Measurements from ENCODE around the gene NKTR. TPM values are rescaled to one million over a fixed set of nuclear protein-coding genes. Genes with fewer than 3 reads are reported as not detected.

Gene NKTR
- total and polyA plus RNA-seq, 9 of the 15 experiments (the other 6 are each of a cell fraction or from before 2014, with no cell fraction given), result 19.7 to 123 (median 92.6) TPM

DNA sequence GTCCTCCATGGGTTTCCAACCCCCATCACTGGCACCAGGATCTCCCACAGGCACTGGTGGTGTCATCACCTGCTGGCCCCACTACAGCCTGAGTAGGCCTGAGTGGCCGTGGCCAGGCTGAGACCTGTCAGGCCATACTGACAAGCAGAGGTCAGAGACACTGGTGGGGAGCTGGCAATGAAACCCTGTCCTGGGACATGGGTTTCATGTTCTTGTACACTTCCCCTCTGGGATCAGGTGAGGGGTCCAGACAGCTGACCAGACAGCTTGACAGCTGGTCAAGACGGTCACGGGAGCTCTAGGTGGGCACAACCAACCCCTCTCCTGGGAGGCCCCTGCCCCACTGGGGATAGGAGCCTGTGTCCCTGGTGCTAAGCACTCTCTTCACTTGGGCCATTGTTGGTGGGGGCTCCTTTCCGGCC lies 66.1 kb downstream of the NKTR start:
- BruUV-seq (replicated peaks), result no TSS peak
- TF ChIP-seq, protein P1, sequence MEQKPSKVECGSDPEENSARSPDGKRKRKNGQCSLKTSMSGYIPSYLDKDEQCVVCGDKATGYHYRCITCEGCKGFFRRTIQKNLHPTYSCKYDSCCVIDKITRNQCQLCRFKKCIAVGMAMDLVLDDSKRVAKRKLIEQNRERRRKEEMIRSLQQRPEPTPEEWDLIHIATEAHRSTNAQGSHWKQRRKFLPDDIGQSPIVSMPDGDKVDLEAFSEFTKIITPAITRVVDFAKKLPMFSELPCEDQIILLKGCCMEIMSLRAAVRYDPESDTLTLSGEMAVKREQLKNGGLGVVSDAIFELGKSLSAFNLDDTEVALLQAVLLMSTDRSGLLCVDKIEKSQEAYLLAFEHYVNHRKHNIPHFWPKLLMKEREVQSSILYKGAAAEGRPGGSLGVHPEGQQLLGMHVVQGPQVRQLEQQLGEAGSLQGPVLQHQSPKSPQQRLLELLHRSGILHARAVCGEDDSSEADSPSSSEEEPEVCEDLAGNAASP (IDR thresholded peaks at IDR 0.05), result no peak
- TF ChIP-seq NUFIP1 (IDR thresholded peaks at IDR 0.05; ENCODE audit: partially characterized antibody), result no peak
- no peak for TF ChIP-seq PHTF2 (CRISPR knock-in tag; IDR thresholded peaks at IDR 0.05)
- TF ChIP-seq ZNF778 (CRISPR knock-in tag; IDR thresholded peaks at IDR 0.05), result no peak
- no peaks in the 10 kb centered on the region for H3K79me2 ChIP-seq (ENCODE audit: control insufficient read depth, insufficient read depth, low read length)
- no peak overlapping the region for H2AFZ ChIP-seq (ENCODE audit: low read depth, low read length)
- no peaks in the 10 kb centered on the region for H3K9me3 ChIP-seq (replicated peaks; ENCODE audit: control insufficient read depth, insufficient read depth, low read depth, low read length)
- peaks cover 4 to 10% of the 10 kb centered on the region in 2 experiments; a peak in 4 of 5 replicates for H3K4me1 ChIP-seq (replicated peaks in 1 of 2; ENCODE audit: control insufficient read depth in 2 of 2, insufficient read depth in 2 of 2, low read length in 2 of 2)
- 0 out of 2 replicates have a peak, but pooled peaks cover 11% of the 10 kb centered on the region for H4K20me1 ChIP-seq (replicated peaks; ENCODE audit: control insufficient read depth, insufficient read depth, low read length)
- ATAC-seq (no peak), DNase-seq (ENCODE audit: extremely low read depth in 1 of 4, low spot score in 3 of 4) (no peak), FAIRE-seq (no peak)
- POLR2A ChIA-PET, result interaction anchor here (0.6 to 1.1 kb wide), 3 partner anchors 15 to 27 kb away, joined by 3 to 4 read pairs (median 4); no protein-coding TSS in a partner anchor
- WGBS (ENCODE audit: insufficient coverage, low coverage, missing lambda C conversion rate), result 15% methylated on average over 4 of the region's 4 CpGs
- intact Hi-C loops (cut with micrococcal nuclease) (no loop called here), in situ Hi-C loops (cut with MboI) (no loop called here)
- CTCF ChIA-PET (ENCODE audit: low intra/inter-chr PET ratio), result no interaction called here
- no peaks in the 10 kb centered on the region for H3K9me1 ChIP-seq (ENCODE audit: control insufficient read depth, insufficient read depth, low read length)
- no peaks in the 10 kb centered on the region for H3K36me3 ChIP-seq (ENCODE audit: control insufficient read depth, insufficient read depth, low read length)
- H3K9ac ChIP-seq (ENCODE audit: insufficient read depth in 1 of 2, low read depth in 2 of 2, low read length in 2 of 2), result peak overlapping the region in 1 of 2 experiments; percentile 1; a peak in 1 of 4 replicates
- H3K27me3 ChIP-seq (ENCODE audit: control insufficient read depth in 2 of 2, insufficient read depth in 2 of 2, low read length in 2 of 2), result peaks cover 6 to 24% of the 10 kb centered on the region in 2 experiments; a peak in 3 of 5 replicates
- no peak overlapping the region for H3K4me2 ChIP-seq (ENCODE audit: insufficient read depth, low read length)
- no peak overlapping the region for H3K4me3 ChIP-seq
- H3K27ac ChIP-seq (ENCODE audit: extremely low read depth, low read depth, low read length), result no peak overlapping the region

DNA sequence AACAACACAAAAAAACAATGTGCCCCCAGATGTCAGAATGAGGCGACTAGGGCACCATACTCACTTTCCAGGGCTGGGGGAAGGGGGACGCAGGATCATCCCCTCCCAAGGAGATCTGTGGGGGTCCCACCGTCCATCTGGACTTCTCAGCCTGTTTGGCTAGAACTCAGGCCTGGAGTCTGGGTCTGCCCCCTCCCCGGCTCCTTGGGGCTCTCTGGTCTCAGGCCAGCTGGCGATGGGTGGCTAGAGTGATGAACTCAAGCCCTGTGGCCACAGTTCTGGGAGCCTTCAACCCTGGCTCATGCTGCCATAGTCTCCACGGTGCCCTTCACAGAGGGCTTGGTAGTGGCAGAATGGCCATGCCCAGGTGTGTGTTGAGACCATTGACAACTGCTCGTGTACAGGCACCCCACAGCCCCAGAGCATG lies 66.6 kb downstream of the NKTR start:
- no peak overlapping the region for H3K4me3 ChIP-seq
- ATAC-seq (no peak), DNase-seq (ENCODE audit: extremely low read depth in 1 of 4, low spot score in 3 of 4) (no peak), FAIRE-seq (no peak)
- peak overlapping the region in 1 of 2 experiments; percentile 40; a peak in 1 of 4 replicates for H3K9ac ChIP-seq (ENCODE audit: insufficient read depth in 1 of 2, low read depth in 2 of 2, low read length in 2 of 2)
- 0 out of 2 replicates have a peak, but pooled peaks cover 11% of the 10 kb centered on the region for H4K20me1 ChIP-seq (replicated peaks; ENCODE audit: control insufficient read depth, insufficient read depth, low read length)
- H3K9me3 ChIP-seq (replicated peaks; ENCODE audit: control insufficient read depth, insufficient read depth, low read depth, low read length), result no peaks in the 10 kb centered on the region
- no TSS peak for BruUV-seq (replicated peaks)
- in situ Hi-C loops (cut with MboI) (no loop called here), intact Hi-C loops (cut with micrococcal nuclease) (no loop called here)
- TF ChIP-seq, protein P2, sequence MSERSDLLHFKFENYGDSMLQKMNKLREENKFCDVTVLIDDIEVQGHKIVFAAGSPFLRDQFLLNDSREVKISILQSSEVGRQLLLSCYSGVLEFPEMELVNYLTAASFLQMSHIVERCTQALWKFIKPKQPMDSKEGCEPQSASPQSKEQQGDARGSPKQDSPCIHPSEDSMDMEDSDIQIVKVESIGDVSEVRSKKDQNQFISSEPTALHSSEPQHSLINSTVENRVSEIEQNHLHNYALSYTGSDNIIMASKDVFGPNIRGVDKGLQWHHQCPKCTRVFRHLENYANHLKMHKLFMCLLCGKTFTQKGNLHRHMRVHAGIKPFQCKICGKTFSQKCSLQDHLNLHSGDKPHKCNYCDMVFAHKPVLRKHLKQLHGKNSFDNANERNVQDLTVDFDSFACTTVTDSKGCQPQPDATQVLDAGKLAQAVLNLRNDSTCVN (CRISPR knock-in tag; IDR thresholded peaks at IDR 0.05), result no peak
- TF ChIP-seq, protein P3, sequence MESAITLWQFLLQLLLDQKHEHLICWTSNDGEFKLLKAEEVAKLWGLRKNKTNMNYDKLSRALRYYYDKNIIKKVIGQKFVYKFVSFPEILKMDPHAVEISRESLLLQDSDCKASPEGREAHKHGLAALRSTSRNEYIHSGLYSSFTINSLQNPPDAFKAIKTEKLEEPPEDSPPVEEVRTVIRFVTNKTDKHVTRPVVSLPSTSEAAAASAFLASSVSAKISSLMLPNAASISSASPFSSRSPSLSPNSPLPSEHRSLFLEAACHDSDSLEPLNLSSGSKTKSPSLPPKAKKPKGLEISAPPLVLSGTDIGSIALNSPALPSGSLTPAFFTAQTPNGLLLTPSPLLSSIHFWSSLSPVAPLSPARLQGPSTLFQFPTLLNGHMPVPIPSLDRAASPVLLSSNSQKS (CRISPR knock-in tag; IDR thresholded peaks at IDR 0.05), result no peak
- TF ChIP-seq POLR2AphosphoS2 (IDR thresholded peaks at IDR 0.05; ENCODE audit: low read length) (0 out of 2 replicates have a peak, but pooled peaks have one; percentile 32), RHOXF2B (CRISPR knock-in tag; conservative IDR thresholded peaks at IDR 0.05) (no peak), OTX1 (CRISPR knock-in tag; IDR thresholded peaks at IDR 0.05) (no peak)
- H3K9me1 ChIP-seq (ENCODE audit: control insufficient read depth, insufficient read depth, low read length), result no peaks in the 10 kb centered on the region
- no peaks in the 10 kb centered on the region for H3K79me2 ChIP-seq (ENCODE audit: control insufficient read depth, insufficient read depth, low read length)
- 10% methylated on average over 7 of the region's 7 CpGs for WGBS (ENCODE audit: insufficient coverage, low coverage, missing lambda C conversion rate)
- ChIA-PET POLR2A (interaction anchor here (1.1 kb wide), 1 partner anchor 28 kb away, joined by 4 read pairs; no protein-coding TSS in a partner anchor), CTCF (ENCODE audit: low intra/inter-chr PET ratio) (no interaction called here)
- H3K27me3 ChIP-seq (ENCODE audit: control insufficient read depth in 2 of 2, insufficient read depth in 2 of 2, low read length in 2 of 2), result peaks cover 7 to 24% of the 10 kb centered on the region in 2 experiments; a peak in 3 of 5 replicates
- H3K4me2 ChIP-seq (ENCODE audit: insufficient read depth, low read length), result no peak overlapping the region
- H3K36me3 ChIP-seq (ENCODE audit: control insufficient read depth, insufficient read depth, low read length), result no peaks in the 10 kb centered on the region
- no peak overlapping the region for H3K27ac ChIP-seq (ENCODE audit: extremely low read depth, low read depth, low read length)
- H2AFZ ChIP-seq (ENCODE audit: low read depth, low read length), result no peak overlapping the region
- peaks cover 4 to 10% of the 10 kb centered on the region in 2 experiments; a peak in 4 of 5 replicates for H3K4me1 ChIP-seq (replicated peaks in 1 of 2; ENCODE audit: control insufficient read depth in 2 of 2, insufficient read depth in 2 of 2, low read length in 2 of 2)

Measured in K562 (cell line).